ENCODE data around the gene CLTA.
"Not testable (repeated sequence)": the region's sequence is repeated elsewhere in the genome, so short reads cannot be mapped to it uniquely, and the experiment has no call there.

The CLTA gene

GRCh38 chr9:36159509-36159908 lies 31.2 kb upstream of the CLTA start:
- not testable (repeated sequence) for DNase-seq

- DNase-seq: not testable (repeated sequence)
Measured at GRCh38 chr9:36160126-36160525, 30.6 kb upstream of the CLTA start.

GRCh38 chr9:36161187-36161586 lies 29.5 kb upstream of the CLTA start:
- DNase-seq: no peak

- no peak for DNase-seq
Measured at GRCh38 chr9:36162211-36162738, 28.4 kb upstream of the CLTA start.

GRCh38 chr9:36163049-36163785 lies 27.5 kb upstream of the CLTA start:
- no peak for DNase-seq

GRCh38 chr9:36163786-36164170 lies 26.9 kb upstream of the CLTA start:
- no peak for DNase-seq

GRCh38 chr9:36164372-36164771 lies 26.3 kb upstream of the CLTA start:
- DNase-seq: no peak

- DNase-seq: no peak
Measured at GRCh38 chr9:36164989-36165388, 25.7 kb upstream of the CLTA start.

- no peak for DNase-seq
Measured at GRCh38 chr9:36165826-36166167, 24.9 kb upstream of the CLTA start.

GRCh38 chr9:36166168-36166927 lies 24.4 kb upstream of the CLTA start:
- DNase-seq: peak; percentile 75

- no peak for DNase-seq
Measured at GRCh38 chr9:36169166-36169565, 21.6 kb upstream of the CLTA start, which contains the start of gene CCIN. CCIN (plus strand) TSS chr9:36169388; CDS start chr9:36169503, 115 bp downstream.

- DNase-seq: no peak
Measured at GRCh38 chr9:36169708-36170107, 21.0 kb upstream of the CLTA start.

- no peak for DNase-seq
Measured at GRCh38 chr9:36170531-36170930, 20.2 kb upstream of the CLTA start.

GRCh38 chr9:36173861-36174260 lies 16.9 kb upstream of the CLTA start:
- DNase-seq: no peak

GRCh38 chr9:36174271-36174670 lies 16.4 kb upstream of the CLTA start:
- no peak for DNase-seq

- DNase-seq: no peak
Measured at GRCh38 chr9:36174731-36175130, 16.0 kb upstream of the CLTA start.

GRCh38 chr9:36175209-36175608 lies 15.5 kb upstream of the CLTA start:
- DNase-seq: not testable (repeated sequence)

GRCh38 chr9:36176496-36176895 lies 14.2 kb upstream of the CLTA start:
- DNase-seq: not testable (repeated sequence)

- DNase-seq: no peak
Measured at GRCh38 chr9:36177571-36177970, 13.2 kb upstream of the CLTA start.

GRCh38 chr9:36180243-36180642 lies 10.5 kb upstream of the CLTA start:
- not testable (repeated sequence) for DNase-seq

- DNase-seq: no peak
Measured at GRCh38 chr9:36187414-36187813, 3.3 kb upstream of the CLTA start.

- DNase-seq: no peak
Measured at GRCh38 chr9:36188212-36188611, 2.5 kb upstream of the CLTA start.

- DNase-seq: no peak
Measured at GRCh38 chr9:36189976-36190375, 745 bp upstream of the CLTA start.

GRCh38 chr9:36191290-36191645 lies 547 bp downstream of the CLTA start:
- peak; percentile 48 for DNase-seq

Data from NCI-H146 (cell line).